Smooth muscle cell (in vitro differentiated cells): ENCODE data around the gene PPP1R8. TPM values are rescaled to one million over a fixed set of nuclear protein-coding genes. Genes with fewer than 3 reads are reported as not detected.
"Not testable (repeated sequence)": the region's sequence is repeated elsewhere in the genome, so short reads cannot be mapped to it uniquely, and the experiment has no call there.

Source experiments
- DNase-seq: peaks from one replicate; lab custom pipeline; 2025; ENCODE audit not compliant: unreplicated experiment; lab: John Stamatoyannopoulos, UW
- H2AFZ ChIP-seq: fragments of 200-600 bp; sonication (generic); 2 replicates; pipeline ENCODE4 v1.6.0; 2016; ENCODE audit warnings: antibody characterized with exemption, low read depth, mild to moderate bottlenecking
- H3F3A ChIP-seq: fragments of 200-600 bp; sonication (generic); 2 replicates; pipeline ENCODE4 v1.6.0; 2017; ENCODE audit warnings: antibody characterized with exemption, low read depth
- H3K27ac ChIP-seq: fragments of 200-600 bp; sonication (generic); 2 replicates; pipeline ENCODE4 v1.5.1; 2016; ENCODE audit warnings: low read depth, mild to moderate bottlenecking
- H3K27me3 ChIP-seq: fragments of 200-600 bp; sonication (generic); 2 replicates; pipeline ENCODE4 v1.6.1; 2016; ENCODE audit warnings: low read depth, mild to moderate bottlenecking
- H3K36me3 ChIP-seq: fragments of 200-600 bp; sonication (generic); 2 replicates; pipeline ENCODE4 v1.5.1; 2016; ENCODE audit warnings: low read depth
- H3K4me1 ChIP-seq: fragments of 200-600 bp; sonication (generic); 2 replicates; pipeline ENCODE4 v1.5.1; 2016; ENCODE audit warnings: low read depth
- H3K4me2 ChIP-seq: fragments of 200-600 bp; sonication (generic); 2 replicates; pipeline ENCODE4 v1.6.0; 2016; ENCODE audit warnings: mild to moderate bottlenecking
- H3K4me3 ChIP-seq: fragments of 200-600 bp; sonication (generic); 2 replicates; pipeline ENCODE4 v1.5.1; 2016; ENCODE audit warnings: mild to moderate bottlenecking
- H3K79me2 ChIP-seq: fragments of 200-600 bp; sonication (generic); 2 replicates; pipeline ENCODE4 v1.6.0; 2016; ENCODE audit warnings: low read depth, mild to moderate bottlenecking
- H3K9ac ChIP-seq: fragments of 200-600 bp; sonication (generic); 2 replicates; pipeline ENCODE4 v1.6.0; 2016; ENCODE audit warnings: low read depth
- H3K9me3 ChIP-seq: fragments of 200-600 bp; sonication (generic); replicated peaks from 2 replicates; pipeline ENCODE4 v1.5.1; 2016; ENCODE audit warnings: low read depth
- H4K20me1 ChIP-seq: fragments of 200-600 bp; sonication (generic); 2 replicates; pipeline ENCODE4 v1.6.0; 2016; ENCODE audit warnings: low read depth
- WGBS: methylation state at CpG from one replicate; pipeline ENCODE4 v1.1.7; 2016; ENCODE audit warnings: low lambda C conversion rate; 5-methylcytosine and 5-hydroxymethylcytosine counted together
- polyA plus RNA-seq: library from polyadenylated mRNA; unstranded; fragments of >200 nt; fragmentation: Nextera tagmentation; extraction: Ambion mirVana; gene quantifications from 2 replicates; pipeline ENCODE4 v1.2.1, GENCODE V29; 2016
- total RNA-seq: library from RNA; depleted of rRNA; stranded (reverse); fragments of >200 nt; gene quantifications from 2 replicates; pipeline ENCODE4 v1.2.3, GENCODE V29; 2014
- TF ChIP-seq, protein P1 (sequence below): fragments of 200-600 bp; sonication (generic); IDR thresholded peaks from 2 replicates; pipeline ENCODE4 v1.5.1; 2017; ENCODE audit warnings: borderline replicate concordance, mild to moderate bottlenecking, antibody characterized with exemption; ENCODE audit not compliant: insufficient read depth, poor library complexity, severe bottlenecking

The PPP1R8 gene
- total and polyA plus RNA-seq, 2 experiments from 2014 or later, result 14.4 to 36.4 TPM

DNA sequence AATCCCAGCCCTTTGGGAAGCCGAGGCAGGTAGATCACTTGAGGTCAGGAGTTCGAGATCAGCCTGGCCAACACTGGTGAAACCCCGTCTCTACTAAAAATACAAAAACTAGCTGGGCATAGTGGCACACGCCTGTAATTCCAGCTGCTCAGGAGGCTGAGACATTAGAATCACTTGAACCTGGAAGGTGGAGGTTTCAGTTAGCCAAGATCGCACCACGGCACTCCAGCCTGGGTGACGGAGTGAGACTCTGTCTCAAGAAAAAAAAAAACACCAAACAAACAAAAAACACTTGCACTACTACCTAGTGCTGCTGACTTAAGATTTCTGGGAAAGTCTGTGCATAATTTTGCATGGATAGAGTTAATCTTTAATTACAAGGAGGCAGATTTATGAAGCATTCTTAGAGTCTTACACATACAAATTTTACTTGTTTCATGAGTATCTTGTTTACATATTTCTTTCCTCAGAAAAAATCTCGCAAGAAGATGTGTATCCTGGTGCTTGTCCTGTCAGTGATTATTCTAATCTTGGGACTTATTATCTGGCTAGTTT, 8.7 kb upstream of the PPP1R8 start:
- no peaks in the 10 kb centered on the region for H3K27me3 ChIP-seq
- no peaks in the 10 kb centered on the region for H4K20me1 ChIP-seq
- H3K4me2 ChIP-seq, result no peak overlapping the region
- DNase-seq, result no peak
- H3F3A ChIP-seq, result no peaks in the 10 kb centered on the region
- no peak overlapping the region for H3K9ac ChIP-seq
- peaks cover 12% of the 10 kb centered on the region for H3K36me3 ChIP-seq
- H3K4me3 ChIP-seq, result no peak overlapping the region
- H3K27ac ChIP-seq, result no peak overlapping the region
- TF ChIP-seq, protein P1, sequence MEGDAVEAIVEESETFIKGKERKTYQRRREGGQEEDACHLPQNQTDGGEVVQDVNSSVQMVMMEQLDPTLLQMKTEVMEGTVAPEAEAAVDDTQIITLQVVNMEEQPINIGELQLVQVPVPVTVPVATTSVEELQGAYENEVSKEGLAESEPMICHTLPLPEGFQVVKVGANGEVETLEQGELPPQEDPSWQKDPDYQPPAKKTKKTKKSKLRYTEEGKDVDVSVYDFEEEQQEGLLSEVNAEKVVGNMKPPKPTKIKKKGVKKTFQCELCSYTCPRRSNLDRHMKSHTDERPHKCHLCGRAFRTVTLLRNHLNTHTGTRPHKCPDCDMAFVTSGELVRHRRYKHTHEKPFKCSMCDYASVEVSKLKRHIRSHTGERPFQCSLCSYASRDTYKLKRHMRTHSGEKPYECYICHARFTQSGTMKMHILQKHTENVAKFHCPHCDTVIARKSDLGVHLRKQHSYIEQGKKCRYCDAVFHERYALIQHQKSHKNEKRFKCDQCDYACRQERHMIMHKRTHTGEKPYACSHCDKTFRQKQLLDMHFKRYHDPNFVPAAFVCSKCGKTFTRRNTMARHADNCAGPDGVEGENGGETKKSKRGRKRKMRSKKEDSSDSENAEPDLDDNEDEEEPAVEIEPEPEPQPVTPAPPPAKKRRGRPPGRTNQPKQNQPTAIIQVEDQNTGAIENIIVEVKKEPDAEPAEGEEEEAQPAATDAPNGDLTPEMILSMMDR, result no peak
- no peaks in the 10 kb centered on the region for H3K9me3 ChIP-seq
- no peak overlapping the region for H2AFZ ChIP-seq
- WGBS, result 94% methylated on average over 8 of the region's 8 CpGs
- H3K79me2 ChIP-seq, result no peaks in the 10 kb centered on the region
- no peaks in the 10 kb centered on the region for H3K4me1 ChIP-seq

DNA sequence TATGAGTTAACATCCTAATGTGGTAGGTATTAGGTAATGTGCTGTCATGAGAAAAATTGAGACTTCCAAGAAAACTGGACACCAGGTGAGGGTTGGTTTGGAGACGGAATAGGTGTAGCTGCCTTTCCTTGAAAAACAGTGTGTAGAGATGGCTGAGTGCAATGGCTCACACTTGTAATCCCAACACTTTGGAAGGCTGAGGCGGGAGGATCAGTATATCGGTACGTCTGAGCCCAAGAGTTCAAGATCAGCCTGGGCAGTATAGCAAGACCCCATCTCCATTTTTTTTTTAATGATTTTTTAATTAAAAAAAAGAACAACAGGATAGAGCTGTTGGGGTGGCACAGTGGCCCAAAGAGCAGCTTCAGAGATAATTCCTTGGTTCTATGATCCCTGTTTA, 6.8 kb upstream of the PPP1R8 start:
- 99% methylated on average over 4 of the region's 4 CpGs for WGBS
- Histone ChIP-seq H3K36me3 (peaks cover 8% of the 10 kb centered on the region), H3K9me3 (no peaks in the 10 kb centered on the region)

DNA sequence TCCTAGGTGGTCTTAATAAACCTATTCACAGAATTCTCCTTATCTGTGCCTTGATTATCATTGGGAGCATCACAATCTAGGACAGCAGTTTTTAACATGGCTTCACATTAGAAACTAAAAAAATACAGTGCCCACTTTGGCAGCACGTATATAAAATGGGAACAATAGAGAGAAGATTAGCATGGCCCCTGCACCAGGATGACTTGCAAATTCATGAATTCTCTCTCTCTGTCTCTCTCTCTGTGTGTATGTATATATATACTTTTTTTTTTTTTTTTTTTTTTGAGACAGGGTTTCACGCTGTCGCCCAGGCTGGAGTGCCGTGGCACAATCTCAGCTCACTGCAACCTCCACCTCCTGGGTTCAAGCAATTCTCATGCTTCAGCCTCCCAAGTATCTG, 6.2 kb upstream of the PPP1R8 start:
- DNase-seq, result no peak
- Histone ChIP-seq H3K4me1 (no peaks in the 10 kb centered on the region), H3K36me3 (peaks cover 8% of the 10 kb centered on the region), H3F3A (peaks cover 12% of the 10 kb centered on the region), H3K27ac (no peak overlapping the region), H3K4me2 (no peak overlapping the region), H3K9me3 (no peaks in the 10 kb centered on the region), H3K27me3 (no peaks in the 10 kb centered on the region), H3K4me3 (no peak overlapping the region), H3K79me2 (no peaks in the 10 kb centered on the region), H3K9ac (no peak overlapping the region), H2AFZ (no peak overlapping the region), H4K20me1 (no peaks in the 10 kb centered on the region)
- WGBS, result 96% methylated on average over 4 of the region's 4 CpGs
- TF ChIP-seq, protein P1, result no peak

More for the DNA sequence above, 6.8 kb upstream of the PPP1R8 start:
- H4K20me1 ChIP-seq, result no peaks in the 10 kb centered on the region
- no peak overlapping the region for H3K4me3 ChIP-seq
- TF ChIP-seq, protein P1, result no peak
- H2AFZ ChIP-seq, result no peak overlapping the region
- H3K4me1 ChIP-seq, result no peaks in the 10 kb centered on the region
- no peak overlapping the region for H3K9ac ChIP-seq
- no peak for DNase-seq
- H3K27me3 ChIP-seq, result no peaks in the 10 kb centered on the region
- H3K4me2 ChIP-seq, result no peak overlapping the region
- no peak overlapping the region for H3K27ac ChIP-seq
- no peaks in the 10 kb centered on the region for H3K79me2 ChIP-seq
- H3F3A ChIP-seq, result peaks cover 11% of the 10 kb centered on the region

DNA sequence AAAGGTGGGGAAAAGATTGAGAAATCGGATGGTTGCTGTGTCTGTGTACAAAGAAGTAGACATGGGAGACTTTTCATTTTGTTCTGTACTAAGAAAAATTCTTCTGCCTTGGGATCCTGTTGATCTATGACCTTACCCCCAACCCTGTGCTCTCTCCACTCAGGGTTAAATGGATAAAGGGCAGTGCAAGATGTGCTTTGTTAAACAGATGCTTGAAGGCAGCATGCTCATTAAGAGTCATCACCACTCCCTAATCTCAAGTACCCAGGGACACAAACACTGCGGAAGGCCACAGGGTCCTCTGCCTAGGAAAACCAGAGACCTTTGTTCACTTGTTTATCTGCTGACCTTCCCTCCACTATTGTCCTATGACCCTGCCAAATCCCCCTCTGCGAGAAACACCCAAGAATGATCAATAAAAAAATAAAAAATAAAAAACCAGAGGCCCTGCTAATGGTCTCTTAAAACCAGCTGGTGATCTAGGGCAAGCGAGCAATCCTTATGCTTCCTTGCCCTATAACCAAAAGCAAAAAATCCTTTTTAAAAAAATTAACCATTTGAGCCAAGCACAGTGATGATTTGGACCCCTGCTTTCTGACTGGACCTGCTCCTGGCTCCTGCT, 1.1 kb upstream of the PPP1R8 start:
- H3K27ac ChIP-seq, H3K9ac ChIP-seq, H3K4me2 ChIP-seq, H4K20me1 ChIP-seq, DNase-seq, H3K27me3 ChIP-seq, H3K9me3 ChIP-seq, H3K4me3 ChIP-seq, H3K36me3 ChIP-seq, H2AFZ ChIP-seq: not testable (repeated sequence)
- Histone ChIP-seq H3K79me2 (peaks cover 38% of the 10 kb centered on the region), H3K4me1 (peaks cover 17% of the 10 kb centered on the region), H3F3A (peaks cover 12% of the 10 kb centered on the region)
- 96% methylated on average over 4 of the region's 4 CpGs for WGBS
